Measurements from ENCODE around the gene IFITM2.

DNA sequence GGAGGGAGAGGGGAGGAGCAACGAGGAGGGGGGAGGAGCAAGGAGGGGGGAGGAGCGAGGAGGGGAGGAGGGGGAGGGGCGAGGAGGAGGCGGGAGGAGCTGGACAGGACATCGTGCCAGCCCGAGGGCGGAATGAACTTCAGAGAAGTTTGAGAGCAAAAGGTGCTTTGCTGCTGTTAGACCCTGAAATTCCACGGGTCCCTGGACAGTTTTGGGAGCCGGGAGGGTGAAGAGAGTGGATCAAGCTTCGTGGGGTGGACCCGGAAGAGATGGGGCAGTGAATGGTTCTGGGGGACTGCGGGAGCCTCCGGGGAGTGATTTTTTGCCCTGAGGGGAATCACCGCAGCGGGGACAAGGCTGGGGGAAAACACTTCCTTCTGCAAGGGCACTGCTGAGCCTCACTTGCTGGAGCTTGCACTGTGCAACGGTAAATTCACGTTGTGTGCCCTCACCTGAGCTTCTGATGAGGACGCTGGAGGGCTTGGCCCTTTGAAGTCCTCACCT lies 40.1 kb upstream of the IFITM2 start:
- TF ChIP-seq, protein P1, sequence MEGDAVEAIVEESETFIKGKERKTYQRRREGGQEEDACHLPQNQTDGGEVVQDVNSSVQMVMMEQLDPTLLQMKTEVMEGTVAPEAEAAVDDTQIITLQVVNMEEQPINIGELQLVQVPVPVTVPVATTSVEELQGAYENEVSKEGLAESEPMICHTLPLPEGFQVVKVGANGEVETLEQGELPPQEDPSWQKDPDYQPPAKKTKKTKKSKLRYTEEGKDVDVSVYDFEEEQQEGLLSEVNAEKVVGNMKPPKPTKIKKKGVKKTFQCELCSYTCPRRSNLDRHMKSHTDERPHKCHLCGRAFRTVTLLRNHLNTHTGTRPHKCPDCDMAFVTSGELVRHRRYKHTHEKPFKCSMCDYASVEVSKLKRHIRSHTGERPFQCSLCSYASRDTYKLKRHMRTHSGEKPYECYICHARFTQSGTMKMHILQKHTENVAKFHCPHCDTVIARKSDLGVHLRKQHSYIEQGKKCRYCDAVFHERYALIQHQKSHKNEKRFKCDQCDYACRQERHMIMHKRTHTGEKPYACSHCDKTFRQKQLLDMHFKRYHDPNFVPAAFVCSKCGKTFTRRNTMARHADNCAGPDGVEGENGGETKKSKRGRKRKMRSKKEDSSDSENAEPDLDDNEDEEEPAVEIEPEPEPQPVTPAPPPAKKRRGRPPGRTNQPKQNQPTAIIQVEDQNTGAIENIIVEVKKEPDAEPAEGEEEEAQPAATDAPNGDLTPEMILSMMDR (IDR thresholded peaks at IDR 0.05): no peak
- TF ChIP-seq EZH2 (IDR thresholded peaks at IDR 0.05; ENCODE audit: borderline replicate concordance, insufficient read depth, low read depth, low read length, poor library complexity, severe bottlenecking): no peak

Data from B cell (primary cell).